ENCODE measurements around the gene PDE4B.
"Not testable (repeated sequence)": the region's sequence is repeated elsewhere in the genome, so short reads cannot be mapped to it uniquely, and the experiment has no call there.

DNA sequence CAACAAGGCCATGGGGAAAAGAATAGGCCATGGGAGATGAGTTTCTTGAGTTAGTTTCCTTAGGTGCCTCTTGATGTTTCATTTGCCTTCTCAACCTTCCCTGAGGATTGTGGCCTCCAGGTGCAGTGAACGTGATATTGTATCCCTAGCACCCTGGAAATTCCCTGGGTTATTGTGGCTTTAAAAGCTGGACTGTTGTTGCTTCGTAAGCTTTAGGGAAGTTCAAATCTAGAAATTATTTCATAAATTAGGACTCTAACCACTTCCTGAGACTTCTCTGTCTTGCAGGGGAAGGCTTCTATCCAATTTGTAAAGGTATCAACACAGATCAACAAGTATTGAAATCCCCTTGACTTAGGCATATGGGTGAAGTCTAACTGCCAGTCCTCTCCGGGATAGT, 627.5 kb downstream of the PDE4B start:
- TF ChIP-seq, protein P1, sequence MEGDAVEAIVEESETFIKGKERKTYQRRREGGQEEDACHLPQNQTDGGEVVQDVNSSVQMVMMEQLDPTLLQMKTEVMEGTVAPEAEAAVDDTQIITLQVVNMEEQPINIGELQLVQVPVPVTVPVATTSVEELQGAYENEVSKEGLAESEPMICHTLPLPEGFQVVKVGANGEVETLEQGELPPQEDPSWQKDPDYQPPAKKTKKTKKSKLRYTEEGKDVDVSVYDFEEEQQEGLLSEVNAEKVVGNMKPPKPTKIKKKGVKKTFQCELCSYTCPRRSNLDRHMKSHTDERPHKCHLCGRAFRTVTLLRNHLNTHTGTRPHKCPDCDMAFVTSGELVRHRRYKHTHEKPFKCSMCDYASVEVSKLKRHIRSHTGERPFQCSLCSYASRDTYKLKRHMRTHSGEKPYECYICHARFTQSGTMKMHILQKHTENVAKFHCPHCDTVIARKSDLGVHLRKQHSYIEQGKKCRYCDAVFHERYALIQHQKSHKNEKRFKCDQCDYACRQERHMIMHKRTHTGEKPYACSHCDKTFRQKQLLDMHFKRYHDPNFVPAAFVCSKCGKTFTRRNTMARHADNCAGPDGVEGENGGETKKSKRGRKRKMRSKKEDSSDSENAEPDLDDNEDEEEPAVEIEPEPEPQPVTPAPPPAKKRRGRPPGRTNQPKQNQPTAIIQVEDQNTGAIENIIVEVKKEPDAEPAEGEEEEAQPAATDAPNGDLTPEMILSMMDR (IDR thresholded peaks at IDR 0.05): not testable (repeated sequence)
- TF ChIP-seq POLR2A (IDR thresholded peaks at IDR 0.05): not testable (repeated sequence)
